Fibroblast of mammary gland (primary cell): ENCODE measurements around the gene MYMK.

Experiments
- DNase-seq: peaks from one replicate; pipeline ENCODE4 v3.0.0-alpha.2; 2010; ENCODE audit warnings: low read depth
- H3K4me3 ChIP-seq: 2 replicates; pipeline ENCODE4 v1.5.1; 2011; ENCODE audit warnings: low read depth, mild to moderate bottlenecking, low read length, moderate library complexity; ENCODE audit not compliant: control insufficient read depth
- TF ChIP-seq, protein P1 (sequence below): conservative IDR thresholded peaks from 2 replicates; pipeline ENCODE4 v1.5.1; 2011; ENCODE audit warnings: low read depth, low read length, inconsistent platforms; ENCODE audit not compliant: control insufficient read depth, insufficient read depth

MYMK gene

DNA sequence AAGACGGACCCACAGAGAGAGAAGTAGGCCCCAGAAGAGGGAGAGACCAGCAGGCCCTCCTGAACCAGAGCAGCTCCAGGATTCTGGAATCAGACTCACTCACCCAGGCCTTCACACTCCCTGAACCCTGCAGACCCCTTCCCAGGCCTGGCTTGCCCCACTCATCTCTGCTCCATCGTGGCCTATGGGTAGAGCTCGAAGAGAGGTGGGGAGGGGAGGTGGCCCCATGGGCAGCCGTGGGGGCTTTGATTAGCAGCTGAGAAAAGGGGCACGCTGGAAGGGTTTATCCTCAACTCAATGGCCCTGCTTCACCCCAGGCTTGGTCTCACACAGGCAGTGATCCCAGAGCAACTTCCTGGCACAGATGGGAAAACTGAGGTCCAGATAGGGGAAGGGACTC lies 613 bp downstream of the MYMK start:
- no peak for DNase-seq
- TF ChIP-seq, protein P1, sequence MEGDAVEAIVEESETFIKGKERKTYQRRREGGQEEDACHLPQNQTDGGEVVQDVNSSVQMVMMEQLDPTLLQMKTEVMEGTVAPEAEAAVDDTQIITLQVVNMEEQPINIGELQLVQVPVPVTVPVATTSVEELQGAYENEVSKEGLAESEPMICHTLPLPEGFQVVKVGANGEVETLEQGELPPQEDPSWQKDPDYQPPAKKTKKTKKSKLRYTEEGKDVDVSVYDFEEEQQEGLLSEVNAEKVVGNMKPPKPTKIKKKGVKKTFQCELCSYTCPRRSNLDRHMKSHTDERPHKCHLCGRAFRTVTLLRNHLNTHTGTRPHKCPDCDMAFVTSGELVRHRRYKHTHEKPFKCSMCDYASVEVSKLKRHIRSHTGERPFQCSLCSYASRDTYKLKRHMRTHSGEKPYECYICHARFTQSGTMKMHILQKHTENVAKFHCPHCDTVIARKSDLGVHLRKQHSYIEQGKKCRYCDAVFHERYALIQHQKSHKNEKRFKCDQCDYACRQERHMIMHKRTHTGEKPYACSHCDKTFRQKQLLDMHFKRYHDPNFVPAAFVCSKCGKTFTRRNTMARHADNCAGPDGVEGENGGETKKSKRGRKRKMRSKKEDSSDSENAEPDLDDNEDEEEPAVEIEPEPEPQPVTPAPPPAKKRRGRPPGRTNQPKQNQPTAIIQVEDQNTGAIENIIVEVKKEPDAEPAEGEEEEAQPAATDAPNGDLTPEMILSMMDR = no peak
- no peak overlapping the region for H3K4me3 ChIP-seq

DNA sequence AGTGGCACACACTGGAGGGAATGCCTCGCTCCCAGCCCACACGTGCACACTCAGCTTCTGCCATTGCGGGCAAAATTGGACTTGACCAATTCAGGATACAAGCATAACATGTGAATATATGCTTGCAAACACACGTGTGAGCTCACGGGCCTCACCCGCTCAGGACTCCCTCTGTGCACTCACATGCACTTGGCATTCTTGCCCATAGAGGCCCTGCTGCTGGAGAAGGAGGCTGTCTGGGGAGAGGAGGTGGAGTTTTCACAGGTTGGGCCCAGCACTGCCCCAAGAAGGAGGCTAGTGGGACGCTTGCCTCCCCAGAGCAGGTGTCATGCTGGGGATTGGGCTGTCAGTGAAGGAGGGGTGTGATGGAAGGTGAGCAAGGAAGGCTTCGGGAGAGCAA lies 1.7 kb downstream of the MYMK start:
- no peak overlapping the region for H3K4me3 ChIP-seq
- DNase-seq = no peak
- TF ChIP-seq, protein P1 = no peak

DNA sequence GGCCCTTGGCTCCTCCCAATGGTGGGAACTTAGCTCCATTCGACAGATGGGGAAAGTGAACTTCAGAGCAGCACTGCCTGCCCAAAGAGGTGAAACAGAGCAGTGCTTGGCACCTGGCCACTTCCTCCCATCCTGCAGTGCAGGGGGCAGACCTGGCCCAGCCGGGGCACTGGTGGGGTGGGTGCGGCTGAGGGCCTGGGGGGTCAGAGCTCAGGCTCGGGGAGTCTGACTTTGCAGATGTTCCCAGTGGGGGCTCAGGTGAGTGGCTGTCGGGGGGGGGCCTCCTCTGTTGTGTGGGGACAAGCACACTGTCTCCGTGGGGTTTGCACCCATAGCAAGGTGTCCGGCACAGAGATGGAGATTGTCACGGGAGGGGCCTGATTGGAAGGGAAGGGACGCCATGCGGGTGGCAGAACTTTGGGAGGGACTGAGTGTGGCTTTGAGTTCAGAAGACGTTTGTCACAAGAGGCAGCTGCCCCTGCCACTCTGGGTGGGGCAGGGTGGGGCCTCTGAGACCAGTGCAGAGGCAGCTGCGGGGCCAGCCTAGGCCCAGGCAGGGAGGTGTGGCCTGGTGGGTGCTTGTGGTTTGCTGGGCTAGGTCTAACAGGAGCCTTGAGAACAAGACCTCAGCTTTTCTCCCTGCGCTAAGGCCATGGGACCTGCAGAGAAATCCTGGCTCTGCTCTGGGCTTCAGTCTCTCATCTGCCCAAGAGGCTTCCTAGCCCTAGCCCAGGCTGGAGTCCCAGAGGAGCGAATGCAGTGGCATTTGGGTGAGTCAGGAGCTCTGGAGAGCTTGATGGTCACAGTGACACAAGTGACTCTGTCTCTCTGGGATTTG lies 2.5 kb downstream of the MYMK start:
- TF ChIP-seq, protein P1 = no peak
- H3K4me3 ChIP-seq = no peak overlapping the region
- no peak for DNase-seq

DNA sequence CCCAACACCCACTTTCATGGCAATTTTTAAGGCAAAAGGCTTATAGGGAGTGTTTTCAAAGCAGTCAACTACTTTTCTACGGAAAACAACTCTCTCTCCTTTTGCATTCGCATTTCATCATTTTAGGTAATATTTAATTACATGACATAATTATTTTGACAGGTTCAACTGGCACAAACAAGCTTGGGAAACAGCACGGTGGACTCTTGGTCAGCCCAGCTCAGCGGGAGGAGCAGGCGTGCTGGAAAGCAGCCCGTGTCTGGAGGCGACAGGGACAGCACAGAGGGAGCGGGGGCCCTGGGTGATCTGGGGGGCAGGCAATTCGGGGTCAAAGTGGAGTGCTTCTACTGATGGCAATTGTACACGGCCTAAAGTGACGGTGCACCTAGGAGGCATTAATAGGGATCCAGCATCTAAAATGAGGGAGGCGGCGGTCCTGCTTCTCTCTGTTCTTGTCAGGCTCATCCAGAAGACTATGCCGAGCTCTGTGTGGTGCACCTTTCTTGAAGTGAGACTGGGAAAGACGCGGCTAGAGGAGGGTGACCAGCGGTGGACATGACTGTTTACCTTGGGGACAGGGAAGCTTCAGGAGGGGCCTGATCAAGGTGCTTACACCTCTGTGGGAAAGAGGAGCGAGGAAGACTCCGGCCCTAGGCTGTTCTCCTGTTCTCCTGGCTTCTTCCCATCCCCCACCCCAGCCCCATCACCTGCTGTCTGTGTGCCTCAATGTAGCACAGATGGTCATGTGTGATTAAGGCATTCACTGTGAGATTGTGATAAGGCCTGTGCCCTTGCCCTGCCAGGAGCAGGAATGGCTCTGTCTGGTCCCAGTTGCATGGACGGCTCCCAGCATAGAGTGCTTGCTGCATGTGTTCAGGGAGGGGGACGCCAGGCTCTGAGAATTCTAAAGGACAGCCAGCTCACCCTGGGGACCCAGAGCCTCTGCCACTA lies 3.4 kb downstream of the MYMK start:
- TF ChIP-seq, protein P1 = no peak
- DNase-seq = no peak
- no peak overlapping the region for H3K4me3 ChIP-seq

DNA sequence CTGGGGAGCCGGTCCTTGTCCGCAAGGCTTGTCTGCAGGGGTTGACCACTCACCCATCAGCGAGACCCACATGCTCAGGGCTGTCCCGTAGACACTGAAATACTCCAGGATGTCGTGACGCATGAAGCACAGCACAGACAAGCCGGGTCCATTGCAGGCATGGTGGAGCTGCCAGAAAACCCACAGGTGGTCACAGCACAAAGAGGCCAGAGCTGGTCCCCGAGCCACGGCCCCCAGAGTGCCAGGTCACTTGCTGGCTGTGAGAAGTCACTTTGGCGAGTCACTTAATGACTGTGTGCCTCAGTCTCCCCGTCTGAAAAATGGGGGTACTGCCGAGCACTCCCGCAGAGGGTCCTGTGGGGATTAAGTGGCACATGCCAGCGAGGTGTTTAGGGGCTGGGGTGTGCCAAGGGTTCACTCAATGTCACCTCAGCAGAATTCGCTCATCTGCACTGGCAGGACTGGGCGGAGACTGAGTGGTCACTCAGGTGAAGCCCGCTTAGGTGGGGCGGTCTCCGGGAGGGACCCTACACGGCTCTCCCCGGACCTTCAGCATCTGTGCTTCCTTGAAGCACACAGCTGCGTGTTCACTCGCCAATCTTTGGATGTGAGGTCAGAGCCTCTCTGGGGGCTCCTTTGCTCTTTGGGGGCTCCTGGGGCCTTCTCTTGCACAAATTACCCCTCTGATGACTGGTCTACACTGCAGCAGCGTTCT lies 4.5 kb downstream of the MYMK start:
- H3K4me3 ChIP-seq = no peak overlapping the region
- DNase-seq = no peak
- TF ChIP-seq, protein P1 = no peak

DNA sequence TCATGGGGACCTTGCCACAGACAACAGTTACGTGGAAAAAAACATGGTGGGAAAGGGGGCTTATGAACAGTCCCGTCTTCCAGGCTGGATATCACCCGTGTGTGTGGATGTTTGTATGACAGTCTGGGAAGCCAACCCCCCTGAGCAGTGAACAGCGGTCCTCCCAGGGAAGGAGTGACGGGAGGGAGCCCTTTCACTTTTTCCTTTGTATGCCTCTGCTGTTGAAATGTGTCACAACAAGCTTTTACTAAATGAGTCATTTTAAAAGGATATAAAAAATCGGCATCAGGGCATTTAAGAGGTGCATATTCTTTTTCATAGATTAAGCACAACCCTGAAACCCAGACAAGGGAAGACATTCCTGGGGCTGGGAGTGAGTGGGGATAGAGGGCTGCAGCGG lies 5.1 kb downstream of the MYMK start:
- DNase-seq = no peak
- no peak overlapping the region for H3K4me3 ChIP-seq
- TF ChIP-seq, protein P1 = no peak
